Measurements from ENCODE around the gene ZNF280B.
A peak's percentile ranks its signal among the peaks of the same experiment; 100 is the strongest.
"Not testable (repeated sequence)": the region's sequence is repeated elsewhere in the genome, so short reads cannot be mapped to it uniquely, and the experiment has no call there.

Gene ZNF280B

DNA sequence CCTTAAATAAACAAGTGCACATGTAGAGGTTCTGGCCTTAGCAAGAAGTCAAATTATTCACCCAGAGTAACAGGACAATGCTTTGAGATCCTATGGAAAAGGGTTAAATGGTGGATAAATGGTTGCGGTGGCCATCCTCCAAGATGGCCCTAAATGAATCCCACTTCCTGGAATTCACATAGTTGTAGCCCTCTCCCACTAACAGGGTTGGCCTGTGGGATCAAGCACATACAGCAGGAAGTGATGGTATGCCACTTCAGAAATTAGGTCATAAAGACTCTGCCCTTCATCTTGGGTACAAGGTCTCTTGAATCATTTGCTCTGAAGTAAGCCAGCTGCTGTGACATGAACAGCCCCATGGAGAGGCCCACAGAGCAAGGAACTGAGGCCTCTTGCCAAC, 1.8 kb downstream of the ZNF280B start:
- DNase-seq: no peak

DNA sequence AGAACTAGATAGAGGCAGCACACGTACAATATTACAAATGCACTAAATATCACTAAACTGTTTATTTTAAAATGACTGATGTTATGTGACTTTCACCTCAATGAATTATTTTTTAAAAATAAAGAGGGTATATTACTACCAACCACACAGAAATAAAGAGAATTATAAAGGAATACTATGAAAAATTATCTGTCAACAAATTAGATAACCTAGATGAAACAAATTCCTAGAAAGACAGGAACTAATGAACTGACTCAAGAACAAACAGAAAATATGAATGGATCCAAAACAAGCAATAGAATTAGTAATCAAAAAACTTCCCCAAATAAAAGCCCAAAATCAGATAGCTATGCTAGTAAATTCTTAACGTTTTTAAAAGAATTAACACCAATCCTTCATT, 10.3 kb downstream of the ZNF280B start:
- no peak for DNase-seq

DNA sequence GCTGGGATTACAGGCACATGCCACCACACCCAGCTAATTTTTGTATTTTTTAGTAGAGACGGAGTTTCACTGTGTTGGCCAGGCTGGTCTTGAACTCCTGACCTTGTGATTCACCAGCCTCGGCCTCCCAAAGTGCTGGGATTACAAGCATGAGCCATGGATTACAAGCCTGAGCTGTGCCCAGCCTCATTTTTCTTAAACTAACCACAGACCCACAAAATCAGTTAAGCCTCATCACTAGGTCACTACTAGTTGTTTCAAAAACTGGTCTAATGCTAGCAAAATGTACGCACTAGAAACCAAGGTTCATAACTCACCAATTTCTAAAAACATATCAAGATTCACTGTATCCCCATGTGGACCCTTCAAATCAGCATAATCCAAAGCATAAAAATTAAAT, 17.0 kb downstream of the ZNF280B start:
- not testable (repeated sequence) for DNase-seq

DNA sequence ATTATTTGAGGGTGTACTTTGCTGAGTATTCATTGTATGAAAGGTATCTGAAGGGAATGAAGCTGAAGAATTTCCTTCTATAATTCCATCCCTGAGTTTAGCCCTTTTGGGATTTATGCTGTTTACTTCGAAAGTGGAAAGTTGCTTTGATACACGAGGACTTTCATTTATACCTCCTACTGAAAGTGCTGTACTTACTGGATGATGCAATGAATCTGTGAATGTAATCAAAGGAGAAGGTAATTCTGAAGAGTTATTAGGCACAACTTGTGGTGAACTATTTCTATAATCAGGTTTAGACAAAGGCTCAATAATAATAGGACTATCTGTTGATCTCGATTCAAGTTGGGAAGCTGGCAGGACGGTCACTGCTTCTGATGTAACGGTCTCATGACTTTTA, 19.8 kb downstream of the ZNF280B start:
- no peak for DNase-seq

DNA sequence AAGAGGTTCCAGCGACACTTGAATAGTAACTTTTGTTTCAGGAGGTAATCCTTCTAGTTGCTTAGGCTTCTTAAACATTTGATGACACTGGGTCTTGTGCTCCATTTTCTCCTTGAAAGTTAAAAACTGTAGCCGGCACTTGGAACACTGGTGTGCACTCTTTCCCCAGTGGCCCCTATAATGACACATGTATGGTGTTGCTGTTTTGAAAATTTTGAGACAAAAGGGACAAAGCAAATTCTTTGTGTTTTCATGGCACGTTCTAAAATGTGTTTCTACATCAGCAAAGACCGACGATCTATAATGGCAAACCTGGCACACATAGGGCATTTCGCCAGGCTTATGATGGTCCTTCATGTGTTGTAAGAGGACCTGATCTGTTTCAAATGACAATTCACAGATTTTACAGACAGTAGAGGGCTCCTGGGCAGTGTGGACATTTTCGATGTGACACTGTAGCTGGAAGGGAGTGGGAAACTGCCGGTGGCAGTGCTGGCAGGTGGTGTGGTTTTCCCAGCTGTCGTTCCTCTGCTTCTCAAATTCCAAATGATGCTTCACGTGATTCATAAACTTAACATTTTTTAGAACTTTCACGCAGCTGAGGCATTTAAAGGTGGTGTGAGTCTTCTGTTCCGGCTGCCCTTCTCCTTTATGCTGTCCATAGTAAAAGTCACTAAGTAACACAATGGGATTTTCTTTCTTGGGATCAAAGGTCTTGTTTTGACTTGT, 20.5 kb downstream of the ZNF280B start:
- no peak for DNase-seq

DNA sequence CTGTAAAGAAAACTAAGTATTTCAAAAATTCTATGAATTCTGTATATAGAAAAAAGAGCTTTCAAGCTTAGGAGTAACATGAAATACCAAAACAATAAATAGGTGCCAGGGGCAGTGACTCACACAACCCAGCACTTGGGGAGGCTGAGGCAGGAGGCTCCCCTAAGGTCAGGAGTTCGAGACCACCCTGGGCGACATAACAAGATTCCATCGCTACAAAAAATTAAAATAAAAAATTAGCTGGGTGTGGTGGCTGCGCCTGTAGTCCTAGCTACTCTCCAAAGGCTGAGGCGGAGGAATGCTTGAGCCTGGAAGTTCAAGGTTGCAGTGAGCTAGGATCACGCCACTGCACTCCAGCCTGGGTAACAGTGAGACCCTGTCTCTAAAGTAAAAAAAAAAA, 21.5 kb downstream of the ZNF280B start:
- DNase-seq: no peak

DNA sequence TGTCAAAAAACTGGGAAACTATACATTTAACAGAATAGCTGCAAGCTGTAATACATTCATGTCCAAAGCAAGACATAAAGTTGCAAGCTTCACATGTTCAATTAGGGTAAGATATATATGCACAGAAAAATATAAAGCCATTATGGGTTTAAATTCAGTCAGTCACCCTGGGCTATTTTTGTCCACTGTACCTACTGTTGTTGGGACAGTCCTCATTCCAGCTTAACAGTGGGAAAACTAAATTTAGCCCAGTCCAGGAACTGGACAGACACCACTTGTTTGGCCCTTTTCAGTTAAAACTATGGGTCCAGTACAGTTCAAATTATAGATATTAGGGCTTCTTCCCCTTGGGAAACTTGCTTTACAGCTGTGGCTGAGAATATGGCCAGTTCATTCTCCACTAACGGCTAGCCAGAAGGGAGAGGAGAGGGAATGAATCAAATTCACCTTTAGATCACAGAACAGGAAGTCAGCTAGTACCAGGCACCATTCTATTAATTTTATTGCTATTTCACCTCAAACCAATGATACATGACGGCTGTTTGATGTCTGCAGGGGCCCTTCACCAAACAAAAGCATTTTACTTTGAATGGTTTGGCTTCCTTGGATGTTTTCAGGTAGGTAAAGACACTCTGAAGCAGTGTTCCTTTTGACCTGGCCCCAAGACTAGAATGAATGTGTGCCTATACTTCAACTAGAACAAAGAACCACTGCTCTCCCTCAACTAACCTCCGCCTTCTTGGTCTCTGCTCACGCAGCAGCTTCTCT, 22.2 kb downstream of the ZNF280B start:
- DNase-seq: no peak

DNA sequence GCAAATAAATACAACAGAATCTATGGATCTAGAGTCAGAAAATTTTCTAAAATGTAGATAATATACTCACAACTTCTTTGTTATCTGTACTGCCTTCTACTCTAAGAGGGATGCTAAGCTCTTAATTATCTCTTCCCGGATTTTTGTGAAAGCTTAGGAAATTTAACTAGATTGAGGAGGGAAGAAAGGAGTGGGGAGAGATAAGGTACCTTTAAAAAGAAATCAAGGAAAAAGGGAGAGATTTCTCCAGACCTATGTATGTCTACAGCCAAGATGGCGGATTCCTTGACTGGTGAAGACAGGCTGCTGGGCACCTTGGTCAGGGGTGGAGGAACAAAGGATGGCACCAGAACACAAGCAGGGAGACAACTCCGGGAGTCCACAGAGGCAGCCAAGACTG, 23.0 kb downstream of the ZNF280B start:
- DNase-seq: no peak

DNA sequence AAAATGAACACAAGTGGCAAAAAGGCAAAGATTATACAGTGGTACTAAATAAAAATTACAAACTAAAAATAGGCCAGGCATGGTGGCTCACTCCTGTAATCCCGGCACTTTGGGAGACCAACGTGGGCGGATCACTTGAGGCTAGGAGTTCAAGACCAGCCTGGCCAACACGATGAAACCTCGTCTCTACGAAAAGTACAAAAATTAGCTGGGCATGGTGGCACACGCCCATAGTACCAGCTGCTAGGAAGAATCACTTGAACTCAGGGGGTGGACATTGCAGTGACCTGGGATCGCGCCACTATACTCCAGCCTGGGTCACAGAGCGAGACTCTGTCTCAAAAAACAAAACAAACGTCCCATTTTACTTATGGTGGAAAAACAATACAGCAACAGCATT, 24.5 kb downstream of the ZNF280B start:
- DNase-seq: no peak

DNA sequence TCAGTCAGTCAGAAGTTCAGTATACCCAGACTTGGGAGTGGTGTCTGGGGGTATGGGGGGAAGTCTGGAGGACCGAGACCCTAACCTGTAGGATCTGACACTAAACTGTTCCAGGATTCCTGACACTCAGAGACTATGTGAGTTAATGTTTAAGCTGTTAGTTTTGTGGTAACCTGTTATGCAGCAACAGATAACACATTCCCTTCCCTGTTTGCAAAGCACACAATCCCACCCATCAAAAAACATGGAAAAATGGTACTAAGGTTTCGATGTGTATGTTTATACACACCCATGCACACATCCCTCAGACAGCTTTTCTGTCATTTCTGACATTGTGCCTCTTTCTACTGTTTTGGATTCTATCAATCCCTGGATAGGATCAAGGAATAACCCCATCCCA, 27.6 kb downstream of the ZNF280B start:
- DNase-seq: no peak

DNA sequence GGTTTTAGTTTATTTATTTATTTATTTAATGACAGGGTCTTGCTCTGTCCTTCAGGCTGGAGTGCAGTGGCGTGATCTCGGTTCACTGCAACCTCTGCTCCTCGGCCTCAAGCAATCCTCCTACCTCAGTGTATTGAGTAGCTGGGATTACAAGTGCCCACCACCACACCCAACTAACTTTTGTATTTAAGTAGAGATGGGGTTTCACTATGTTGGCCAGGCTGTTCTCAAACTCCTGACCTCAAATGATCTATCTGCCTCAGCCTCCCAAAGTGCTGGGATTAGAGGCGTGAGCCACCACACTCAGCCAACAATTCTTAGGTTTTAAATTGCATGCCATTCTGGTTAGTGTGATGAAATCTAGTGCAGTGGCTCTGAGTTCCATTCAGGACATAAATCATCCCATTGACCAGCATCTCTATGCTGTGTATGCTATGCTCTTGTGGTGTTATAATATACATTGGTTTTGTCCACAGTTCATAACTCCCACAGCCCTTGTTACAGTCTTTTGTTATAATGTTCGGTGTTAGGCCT, 28.5 kb downstream of the ZNF280B start:
- no peak for DNase-seq

DNA sequence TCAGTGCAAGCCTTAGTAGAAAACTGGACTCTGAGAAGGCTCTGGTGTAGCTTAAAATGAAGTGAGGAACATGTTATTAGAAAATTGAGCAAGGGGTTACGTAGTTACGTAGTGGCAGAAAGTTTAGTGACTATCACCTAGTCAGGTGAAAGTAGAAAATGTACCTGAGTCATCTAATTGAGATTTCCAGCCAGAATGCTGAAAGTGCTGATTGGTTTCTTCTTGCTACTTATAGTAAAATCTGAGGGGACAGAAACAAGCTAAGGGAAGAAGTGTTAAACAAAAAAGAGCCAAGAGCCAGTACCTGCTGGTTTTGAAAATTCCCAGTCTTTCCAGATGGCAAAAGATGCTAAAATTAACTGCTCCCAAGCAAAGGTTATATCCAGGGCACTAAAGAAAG, 29.4 kb downstream of the ZNF280B start:
- no peak for DNase-seq

DNA sequence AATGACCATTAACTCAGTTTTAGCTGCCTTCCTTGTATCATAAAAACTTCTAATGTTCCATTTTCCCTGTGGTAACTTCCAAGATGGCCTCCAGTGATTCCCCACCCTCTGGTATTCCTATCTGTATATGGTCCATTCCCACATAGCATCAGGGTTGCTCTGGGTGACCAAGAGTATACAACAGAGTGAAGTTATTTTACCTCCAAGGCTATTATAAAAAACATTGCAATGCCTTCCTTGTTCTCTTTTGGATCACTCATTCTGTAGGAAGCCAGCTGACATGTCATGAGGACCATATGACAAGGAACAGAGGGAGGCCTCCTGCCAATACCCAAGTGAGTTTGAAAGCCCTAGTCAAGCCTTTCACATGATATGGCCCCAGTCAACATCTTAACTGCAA, 30.1 kb downstream of the ZNF280B start:
- no peak for DNase-seq

DNA sequence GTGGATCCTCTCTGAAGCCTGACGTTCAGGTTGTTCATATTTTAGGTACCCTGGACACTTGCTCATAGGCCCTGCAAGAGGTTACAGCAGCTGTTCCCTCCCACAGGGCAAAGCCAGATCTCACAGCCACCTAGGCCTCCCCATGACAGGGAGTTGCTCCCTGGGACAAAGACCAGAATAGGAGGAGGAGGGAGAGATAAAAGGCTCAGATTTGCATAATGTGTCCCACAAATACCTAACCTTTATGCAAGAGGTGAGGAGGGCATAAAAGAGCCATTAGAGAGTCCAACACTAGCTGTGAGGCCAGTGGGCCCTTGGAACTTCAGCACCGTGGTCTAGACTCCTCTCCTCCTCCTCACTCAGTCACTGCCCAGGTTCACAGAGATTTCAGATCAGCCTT, 33.8 kb downstream of the ZNF280B start:
- DNase-seq: no peak

DNA sequence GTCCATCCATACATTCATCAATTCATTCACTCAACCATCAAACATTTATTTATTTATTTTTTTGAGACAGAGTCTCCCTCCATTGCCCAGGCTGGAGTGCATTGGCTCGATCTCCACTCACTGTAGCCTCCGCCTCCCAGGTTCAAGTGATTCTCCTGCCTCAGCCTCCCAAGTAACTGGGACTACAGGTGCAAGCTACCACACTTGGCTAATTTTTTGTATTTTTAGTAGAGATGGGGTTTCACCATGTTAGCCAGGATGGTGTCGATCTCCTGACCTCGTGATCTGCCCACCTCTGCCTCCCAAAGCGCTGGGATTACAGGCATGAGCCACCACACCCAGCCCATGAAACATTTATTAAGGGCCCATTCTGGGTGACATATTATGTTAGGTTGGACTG, 37.4 kb downstream of the ZNF280B start:
- not testable (repeated sequence) for DNase-seq

DNA sequence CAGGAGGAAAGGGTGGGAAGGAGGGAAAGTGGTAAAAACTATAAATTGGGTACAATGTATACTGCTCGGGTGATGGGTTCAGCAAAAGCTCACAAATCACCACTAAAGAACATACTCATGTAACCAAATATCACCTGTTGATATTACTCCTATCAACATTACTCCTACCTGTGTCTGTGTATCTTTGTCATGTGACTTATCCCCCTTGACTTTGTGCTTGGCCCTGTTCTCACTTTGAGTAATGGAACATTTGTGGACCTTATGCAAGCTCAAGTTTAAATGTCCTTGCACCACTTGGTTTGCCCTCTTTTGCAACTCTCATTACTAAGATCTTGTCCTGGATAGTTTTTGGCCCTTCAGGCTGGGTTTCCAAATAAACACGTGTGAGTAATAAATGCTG, 39.0 kb downstream of the ZNF280B start:
- DNase-seq: no peak

DNA sequence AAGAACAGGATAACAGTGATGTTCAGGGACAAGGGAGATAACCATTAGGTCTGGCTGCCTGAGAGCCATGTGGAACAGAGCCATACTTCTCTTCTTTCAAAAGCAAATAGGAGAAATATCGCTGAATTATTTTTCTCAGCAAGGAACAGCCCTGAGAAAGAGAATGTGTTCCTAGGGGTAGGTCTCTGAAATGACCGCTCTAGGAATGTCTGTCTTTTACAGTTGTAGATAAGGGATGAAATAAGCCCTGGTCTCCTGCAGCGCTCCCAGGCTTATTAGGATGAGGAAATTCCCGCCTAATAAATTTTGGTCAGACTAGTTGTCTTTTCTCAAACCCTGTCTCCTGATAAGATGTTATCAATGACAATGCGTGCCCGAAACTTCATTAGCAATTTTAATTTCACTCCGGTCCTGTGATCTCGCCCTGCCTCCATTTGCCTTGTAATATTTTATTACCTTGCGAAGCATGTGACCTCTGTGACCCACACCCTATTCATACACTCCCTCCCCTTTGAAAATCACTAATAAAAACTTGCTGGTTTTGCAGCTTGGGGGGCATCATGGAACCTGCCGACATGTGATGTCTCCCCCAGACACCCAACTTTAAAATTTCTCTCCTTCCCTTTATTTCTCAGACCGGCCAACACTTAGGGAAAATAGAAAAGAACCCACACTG, 39.6 kb downstream of the ZNF280B start:
- peak; percentile 24 for DNase-seq

DNA sequence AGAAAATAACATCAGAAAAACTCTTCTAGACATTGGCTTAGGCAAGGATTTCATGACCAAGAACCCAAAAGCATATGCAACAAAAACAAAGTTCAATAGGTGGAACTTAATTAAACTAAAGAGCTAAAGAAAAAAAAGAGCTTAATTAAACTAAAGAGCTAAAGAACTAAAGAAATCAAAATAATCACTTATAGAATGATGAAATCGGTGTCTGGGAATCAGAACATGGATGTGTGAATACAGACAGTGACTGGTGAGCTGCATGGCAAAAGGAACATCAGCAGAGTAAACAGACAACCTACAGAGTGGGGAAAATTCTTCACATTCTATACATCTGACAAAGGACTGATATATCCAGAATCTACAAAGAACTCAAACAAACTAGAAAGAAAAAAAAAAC, 41.4 kb downstream of the ZNF280B start:
- no peak for DNase-seq

DNA sequence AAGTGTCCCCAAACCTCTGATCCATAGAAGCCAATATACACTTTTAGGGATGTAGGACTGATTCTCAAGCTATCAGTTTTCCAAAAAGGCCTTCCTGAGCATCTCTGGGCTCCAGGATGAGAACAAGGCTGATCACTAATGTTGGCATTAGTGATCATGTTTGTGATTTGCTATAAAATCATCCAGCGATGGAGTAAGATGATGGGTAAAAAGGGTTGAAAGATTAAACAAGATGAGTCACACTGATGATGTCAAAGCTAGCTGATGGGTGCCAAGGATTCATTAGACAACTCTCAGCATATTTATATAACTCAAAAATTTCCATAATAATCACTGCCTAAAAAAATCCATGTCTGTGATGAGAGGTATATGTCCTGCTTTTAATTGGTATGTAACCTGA, 42.8 kb downstream of the ZNF280B start:
- no peak for DNase-seq

DNA sequence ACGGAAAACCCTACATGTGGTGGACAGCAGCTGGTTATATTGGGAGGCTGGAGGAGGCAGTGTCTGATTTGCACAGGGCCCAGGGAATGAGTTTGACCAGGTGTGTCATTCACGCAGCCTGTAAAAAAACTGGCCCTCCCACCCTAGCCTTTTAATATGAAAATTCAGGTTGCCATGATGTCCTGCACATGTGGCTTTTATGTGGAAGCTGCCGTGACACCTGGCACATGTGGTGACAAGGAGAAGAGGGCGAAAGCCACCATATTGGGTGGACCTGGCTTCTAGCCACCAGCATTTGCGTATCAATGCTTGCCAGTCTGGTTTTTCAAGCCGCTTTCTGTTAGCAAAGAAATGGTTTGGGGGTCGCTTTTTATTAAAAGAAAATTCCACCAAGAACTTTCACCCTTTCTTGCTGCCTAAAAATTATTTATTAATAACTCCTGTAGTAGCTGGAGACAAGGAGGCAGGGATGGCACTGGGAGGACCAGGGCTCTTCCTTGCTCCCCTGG, 43.4 kb downstream of the ZNF280B start:
- DNase-seq: no peak

DNA sequence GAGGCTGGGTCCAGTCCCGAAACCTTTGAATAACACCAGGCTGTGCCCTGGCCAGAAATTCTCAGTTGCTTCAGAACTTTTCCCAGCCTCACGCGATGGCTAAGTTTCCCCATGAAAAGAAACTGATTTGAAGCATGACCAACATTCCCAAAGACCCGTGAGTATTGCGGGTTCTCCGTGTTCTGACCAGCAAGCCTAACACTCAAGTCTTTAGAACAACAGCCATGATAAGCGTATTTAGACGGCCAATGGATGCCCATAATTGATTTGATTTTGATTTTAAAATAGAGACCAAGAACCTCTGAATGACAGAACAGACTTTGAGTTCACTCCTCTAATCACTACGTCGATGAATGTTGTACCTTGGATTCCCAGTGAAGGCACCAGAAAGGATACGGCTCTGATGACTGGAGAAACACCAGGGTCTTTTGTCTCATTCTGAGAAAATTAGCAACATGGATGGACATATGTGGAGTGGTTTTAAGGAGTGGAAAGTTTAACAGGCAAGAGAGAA, 43.9 kb downstream of the ZNF280B start:
- no peak for DNase-seq

DNA sequence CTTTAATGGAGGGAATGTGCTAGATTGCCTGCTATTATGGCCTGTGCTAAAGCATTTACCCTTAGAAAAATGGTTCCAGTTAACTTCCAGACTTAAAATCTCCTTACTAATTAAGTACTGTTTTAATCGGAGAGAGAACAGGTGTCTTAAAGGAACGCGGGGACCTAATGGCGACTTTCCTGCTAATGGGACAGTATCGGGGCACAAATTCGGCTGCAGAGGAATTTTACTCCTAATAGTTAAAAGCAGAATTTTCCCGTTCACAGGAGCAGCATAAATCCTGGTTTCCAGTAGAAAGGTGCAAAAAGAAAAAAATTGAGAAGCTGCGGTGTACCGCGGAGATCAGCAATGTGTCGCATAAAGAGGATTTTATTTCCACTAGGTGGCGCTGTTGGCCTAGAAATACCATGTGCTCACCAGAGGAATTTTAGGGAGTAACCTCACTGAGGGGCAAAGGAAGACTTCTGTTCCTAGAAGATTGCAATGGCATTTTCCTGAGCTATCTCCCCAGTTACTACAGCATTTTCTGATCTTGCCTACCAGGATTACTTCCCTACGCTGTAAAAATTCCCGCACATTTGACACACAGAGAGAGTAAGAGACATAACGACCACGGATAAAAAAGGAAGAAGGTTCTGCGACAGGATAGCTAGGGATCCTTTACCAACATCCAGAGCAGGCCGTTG, 44.5 kb downstream of the ZNF280B start:
- DNase-seq: peak; percentile 93

All from OCI-M1 (cell line).